CD4-positive, CD25-positive, alpha-beta regulatory T cell (primary cell): Measurements from ENCODE around the gene RHD. TPM values are rescaled to one million over a fixed set of nuclear protein-coding genes. Genes with fewer than 3 reads are reported as not detected.
"Not testable (repeated sequence)": the region's sequence is repeated elsewhere in the genome, so short reads cannot be mapped to it uniquely, and the experiment has no call there.

ENCODE experiments used
- ATAC-seq, 2 donors: fragments of 150-1000 bp; cut with Tn5 transposase; one replicate each; pipeline ENCODE4 v1.10.0; 2021; ENCODE audit warnings: low read depth in 2 of 2, moderate number of reproducible peaks in 2 of 2, moderate library complexity in 1 of 2
- DNase-seq, 3 donors: peaks; one replicate each; pipeline versions ENCODE4 v3.0.0 to v3.0.0-alpha.2; 2012 to 2022; ENCODE audit warnings: mixed read lengths in 1 of 3
- H3K27ac ChIP-seq: one replicate; pipeline ENCODE4 v1.7.0; 2013; ENCODE audit warnings: mild to moderate bottlenecking, low read length; ENCODE audit not compliant: insufficient read depth, poor library complexity, severe bottlenecking
- H3K27me3 ChIP-seq: one replicate; pipeline ENCODE4 v1.7.0; 2013; ENCODE audit warnings: low read length; ENCODE audit not compliant: control insufficient read depth, insufficient read depth
- H3K36me3 ChIP-seq: one replicate; pipeline ENCODE4 v1.7.0; 2013; ENCODE audit warnings: mild to moderate bottlenecking, low read length, moderate library complexity; ENCODE audit not compliant: control insufficient read depth, insufficient read depth
- H3K4me1 ChIP-seq: 2 replicates; pipeline ENCODE4 v1.7.0; 2013; ENCODE audit warnings: mild to moderate bottlenecking, low read length; ENCODE audit not compliant: insufficient read depth, control insufficient read depth, poor library complexity, severe bottlenecking
- H3K4me3 ChIP-seq: one replicate; pipeline ENCODE4 v1.7.0; 2013; ENCODE audit warnings: low read depth, mild to moderate bottlenecking, low read length, moderate library complexity
- H3K9me3 ChIP-seq, 2 experiments: 1 replicate in 1 of 2; 2 replicates in 1 of 2; pipeline ENCODE4 v1.7.0; 2013; ENCODE audit warnings: low read length in 2 of 2, mild to moderate bottlenecking in 1 of 2, moderate library complexity in 1 of 2; ENCODE audit not compliant: control insufficient read depth in 2 of 2
- H3K27ac Mint-ChIP-seq, 3 donors: one replicate each; pipeline ENCODE4 v1.8.0; 2020 to 2022; ENCODE audit warnings: mild to moderate bottlenecking in 3 of 3, mixed read lengths in 3 of 3, moderate library complexity in 2 of 3
- H3K27me3 Mint-ChIP-seq: one replicate; pipeline ENCODE4 v1.8.0; 2022; ENCODE audit warnings: mild to moderate bottlenecking, mixed read lengths
- H3K36me3 Mint-ChIP-seq: one replicate; pipeline ENCODE4 v1.8.0; 2020; ENCODE audit warnings: mixed read lengths
- H3K4me1 Mint-ChIP-seq, 4 donors: one replicate each; pipeline ENCODE4 v1.8.0; 2020 to 2022; ENCODE audit warnings: mixed read lengths in 4 of 4, mild to moderate bottlenecking in 1 of 4
- H3K4me3 Mint-ChIP-seq, 4 donors: one replicate each; pipeline ENCODE4 v1.8.0; 2020 to 2022; ENCODE audit warnings: mild to moderate bottlenecking in 4 of 4, mixed read lengths in 4 of 4, moderate library complexity in 3 of 4
- H3K9me3 Mint-ChIP-seq, 7 donors: one replicate each; pipeline ENCODE4 v1.8.0; 2020 to 2022; ENCODE audit warnings: mixed read lengths in 7 of 7, mild to moderate bottlenecking in 3 of 7, moderate library complexity in 2 of 7
- polyA plus RNA-seq, 4 donors: library from polyadenylated mRNA; unstranded; fragments of 300-500 nt; fragmentation: Illumina TruSeq; gene quantifications; one replicate each; pipeline ENCODE4 v1.2.3, GENCODE V29; 2021
- total RNA-seq: library from RNA; stranded (reverse); gene quantifications from one replicate; pipeline ENCODE4 v1.2.3, GENCODE V29; 2022

Gene RHD
- total and polyA plus RNA-seq, 5 donors from 2014 or later = 0.10 to 0.48 (median 0.29) TPM

GRCh38 chr1:25369241-25369640, 96.9 kb downstream of the RHD start:
- DNase-seq = no peak
- H3K4me1 Mint-ChIP-seq = no peaks in the 10 kb centered on the region
- no peak overlapping the region for H3K27ac ChIP-seq
- H3K27ac Mint-ChIP-seq = no peak overlapping the region
- H3K4me1 ChIP-seq = no peaks in the 10 kb centered on the region
- no peaks in the 10 kb centered on the region for H3K27me3 ChIP-seq
- peaks cover 0 to 2% (median 0%) of the 10 kb centered on the region in 7 donors for H3K9me3 Mint-ChIP-seq
- H3K27me3 Mint-ChIP-seq = no peaks in the 10 kb centered on the region
- no peak for ATAC-seq
- H3K9me3 ChIP-seq = no peaks in the 10 kb centered on the region
- no peaks in the 10 kb centered on the region for H3K36me3 ChIP-seq
- H3K4me3 Mint-ChIP-seq = no peak overlapping the region
- no peaks in the 10 kb centered on the region for H3K36me3 Mint-ChIP-seq
- H3K4me3 ChIP-seq = no peak overlapping the region

- H3K36me3 Mint-ChIP-seq, H3K36me3 ChIP-seq, H3K4me3 ChIP-seq, H3K27me3 ChIP-seq, H3K27ac Mint-ChIP-seq, H3K27ac ChIP-seq, H3K9me3 Mint-ChIP-seq, DNase-seq, H3K4me1 Mint-ChIP-seq, H3K4me3 Mint-ChIP-seq, H3K9me3 ChIP-seq, H3K27me3 Mint-ChIP-seq, H3K4me1 ChIP-seq, ATAC-seq: not testable (repeated sequence)
Measured at GRCh38 chr1:25369691-25370271, 97.5 kb downstream of the RHD start.

DNA sequence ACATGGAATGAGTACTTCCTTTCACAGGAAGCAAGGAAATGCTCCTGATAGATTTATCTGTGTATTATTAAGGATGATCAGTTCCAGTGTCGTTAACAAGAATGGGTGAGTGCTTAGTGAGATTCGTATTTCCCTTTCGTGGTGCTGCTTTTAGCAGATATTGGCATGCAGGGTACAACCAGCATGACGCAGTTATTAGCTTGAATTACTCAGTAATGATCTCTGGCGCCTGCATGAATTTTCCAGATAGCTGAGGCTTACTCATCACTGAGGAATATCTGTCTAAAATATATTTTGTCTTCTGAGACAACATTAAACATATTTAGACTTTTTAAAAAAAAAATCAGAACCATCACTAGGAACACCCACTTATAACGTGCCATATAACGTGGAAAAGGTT, 99.4 kb downstream of the RHD start:
- not testable (repeated sequence) for H3K4me1 Mint-ChIP-seq, H3K4me1 ChIP-seq, DNase-seq, H3K27ac ChIP-seq, H3K9me3 ChIP-seq, H3K27me3 Mint-ChIP-seq, H3K27me3 ChIP-seq, H3K36me3 ChIP-seq, H3K36me3 Mint-ChIP-seq, H3K27ac Mint-ChIP-seq, H3K4me3 ChIP-seq, H3K4me3 Mint-ChIP-seq, ATAC-seq, H3K9me3 Mint-ChIP-seq

DNA sequence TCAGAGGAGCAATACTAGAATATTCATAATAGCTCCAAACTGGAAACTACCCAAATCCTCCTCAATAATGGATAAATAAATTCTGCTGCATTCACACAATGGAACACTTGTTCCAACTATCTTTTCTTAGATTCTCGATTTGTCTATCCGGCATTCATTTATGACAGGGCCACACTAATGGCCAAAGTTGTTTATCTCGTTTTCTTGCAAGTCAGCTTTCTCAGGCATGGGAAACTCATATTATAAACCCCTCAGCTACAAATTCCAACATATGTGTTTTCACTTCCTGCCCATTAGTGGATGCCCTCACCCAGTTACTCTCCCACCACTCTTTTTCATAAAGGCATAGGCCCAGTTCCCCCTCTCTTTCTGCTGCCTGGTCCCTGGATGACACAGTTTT, 106.1 kb downstream of the RHD start:
- not testable (repeated sequence) for H3K36me3 ChIP-seq, H3K27me3 Mint-ChIP-seq, H3K27ac ChIP-seq, H3K4me3 Mint-ChIP-seq, H3K36me3 Mint-ChIP-seq, H3K27me3 ChIP-seq, ATAC-seq, DNase-seq, H3K9me3 ChIP-seq, H3K4me1 Mint-ChIP-seq, H3K4me3 ChIP-seq, H3K9me3 Mint-ChIP-seq, H3K27ac Mint-ChIP-seq, H3K4me1 ChIP-seq

Other genes with a start within 250 kb of the RHD start
- 65.6 TPM for gene SYF2, start 40.0 kb upstream of the RHD start, total RNA-seq
- 10 to 100 TPM; 76.3 to 97.1 (median 85.8) TPM for gene SYF2, start 40.0 kb upstream of the RHD start, polyA plus RNA-seq
- gene RSRP1, start 25.1 kb upstream of the RHD start, total RNA-seq = 571 TPM
- 10 to 100 TPM; 50.9 to 72.3 (median 60.2) TPM for gene RSRP1, start 25.1 kb upstream of the RHD start, polyA plus RNA-seq
- 127 TPM for gene TMEM50A, start 65.8 kb downstream of the RHD start, total RNA-seq
- gene TMEM50A, start 65.8 kb downstream of the RHD start, polyA plus RNA-seq = 100 to 1,000 TPM; 201 to 326 (median 266) TPM
- not detected for gene RHCE, start 148.3 kb downstream of the RHD start, total RNA-seq
- under 1 TPM; 0.16 to 0.45 (median 0.31) TPM for gene RHCE, start 148.3 kb downstream of the RHD start, polyA plus RNA-seq
- gene MACO1, start 158.4 kb downstream of the RHD start, total RNA-seq = 20.3 TPM
- gene MACO1, start 158.4 kb downstream of the RHD start, polyA plus RNA-seq = 1 to 10 TPM; 5.0 to 6.4 (median 5.6) TPM